Measurements from ENCODE around the gene RESP18.
A peak's percentile ranks its signal among the peaks of the same experiment; 100 is the strongest.
"Not testable (repeated sequence)": the region's sequence is repeated elsewhere in the genome, so short reads cannot be mapped to it uniquely, and the experiment has no call there.

The RESP18 gene

DNA sequence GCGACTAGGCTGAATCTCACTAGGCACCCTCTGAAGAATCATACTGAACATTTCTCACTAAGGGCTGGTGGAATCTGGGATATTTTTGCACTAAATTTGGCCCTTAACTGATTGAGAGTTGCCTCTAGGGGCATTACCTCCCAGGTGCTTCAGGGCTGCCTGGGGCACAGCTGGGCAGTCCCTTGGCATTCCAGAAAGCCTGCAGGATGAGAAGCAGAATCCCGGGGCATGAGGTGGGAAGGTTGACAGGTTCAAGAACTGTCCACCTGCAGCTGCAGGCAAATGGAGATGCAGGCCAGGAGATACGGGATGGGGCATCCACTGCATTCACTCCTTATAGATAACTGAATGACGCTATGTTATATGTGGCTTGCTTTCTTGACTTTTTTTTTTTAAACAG is 7.4 kb downstream of the RESP18 start:
- DNase-seq = no peak

DNA sequence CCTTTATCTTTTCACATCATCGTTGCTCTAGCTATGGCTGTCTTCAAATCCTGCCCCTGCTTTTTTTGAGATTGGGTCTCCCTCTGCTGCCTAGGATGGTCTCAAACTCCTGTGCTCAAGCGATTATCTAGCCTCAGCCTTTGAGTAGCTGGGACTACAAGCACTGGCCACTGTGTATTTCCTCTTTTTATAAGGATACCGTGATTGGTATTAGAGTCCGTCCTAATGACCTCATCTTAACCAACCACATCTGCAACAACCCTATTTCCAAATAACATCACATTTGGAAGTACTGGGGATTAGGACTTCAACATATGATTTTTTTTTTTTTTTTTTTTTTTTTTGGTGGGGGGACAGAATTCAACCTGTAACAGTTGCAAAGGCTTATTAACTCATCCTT is 9.1 kb downstream of the RESP18 start:
- no peak for DNase-seq

GRCh38 chr2:219314804-219315468 is 17.6 kb downstream of the RESP18 start:
- no peak for DNase-seq

GRCh38 chr2:219312683-219313263 is 19.8 kb downstream of the RESP18 start:
- DNase-seq = not testable (repeated sequence)

DNA sequence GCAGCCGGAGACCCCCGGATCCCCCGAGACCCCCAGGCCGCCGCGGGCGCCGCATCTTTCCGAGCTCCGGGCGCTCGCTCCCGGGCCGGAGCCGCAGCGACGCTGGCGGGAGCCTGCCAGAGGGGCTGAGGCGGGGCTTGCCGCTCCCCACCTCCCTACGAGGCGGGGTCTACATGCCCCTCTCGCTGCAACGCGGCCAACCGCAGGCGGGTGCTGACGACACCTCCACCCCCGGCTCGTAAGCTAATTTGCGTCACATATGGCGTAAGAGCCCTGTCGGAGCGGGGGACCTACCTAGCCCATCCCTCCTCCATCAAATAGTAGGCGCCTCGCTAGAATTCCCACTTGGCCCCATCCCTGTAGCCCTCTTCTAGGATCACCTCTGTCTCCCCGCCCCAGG is 23.3 kb downstream of the RESP18 start, which contains the start of gene PTPRN:
Gene PTPRN (minus strand): TSS at position 124 of the 400 bp plus-strand sequence. CDS start 69 bp downstream, at position 55.
- peak; percentile 63 for DNase-seq

DNA sequence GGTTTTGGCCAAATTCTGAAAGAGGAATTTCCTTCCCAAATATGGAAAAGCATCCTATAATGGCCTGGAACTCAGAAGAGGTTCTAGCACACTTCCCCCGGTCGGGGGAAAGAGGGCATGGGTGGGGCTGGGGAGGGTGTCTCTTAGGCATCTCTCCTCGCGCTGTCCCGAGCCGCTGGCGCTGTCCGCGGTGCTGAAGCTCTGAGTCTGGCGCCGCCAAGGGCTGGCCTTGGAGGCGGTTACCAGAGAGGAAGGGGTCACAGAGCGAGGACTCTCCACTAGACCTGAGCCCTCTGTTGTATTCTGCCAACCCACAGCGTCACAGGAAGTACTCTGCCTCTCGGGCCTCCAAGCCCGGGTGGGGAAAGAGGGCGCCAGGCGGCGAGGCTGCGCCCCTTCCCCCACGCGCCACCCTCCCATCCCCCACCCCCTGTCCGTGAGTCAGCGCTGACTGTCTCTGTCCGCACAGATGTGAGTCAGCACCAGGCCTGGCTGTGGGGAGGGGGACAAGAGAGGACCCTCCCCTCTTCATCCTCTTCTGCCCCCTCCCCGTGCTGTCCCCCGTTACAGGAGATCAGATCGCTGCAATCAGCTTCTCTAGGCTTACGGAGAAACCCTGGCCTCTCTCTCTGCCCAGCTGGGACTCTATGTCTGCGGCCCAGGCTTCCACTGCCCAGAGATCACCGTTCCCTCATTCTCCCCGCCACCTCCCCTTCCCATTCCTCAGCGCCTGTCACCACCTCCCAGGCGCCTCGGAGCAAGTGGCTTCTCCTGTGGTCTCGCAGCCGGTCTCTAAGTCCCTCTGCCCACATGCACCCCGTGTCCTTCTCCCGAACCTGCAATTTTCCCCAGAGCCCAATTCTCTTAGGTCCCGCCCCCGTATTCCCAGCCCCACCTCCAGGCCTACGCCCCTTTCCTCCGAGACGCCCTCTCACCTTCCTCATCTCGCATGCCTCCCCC is 24.1 kb downstream of the RESP18 start:
- peak; percentile 74 for DNase-seq

- no peak for DNase-seq
Measured at GRCh38 chr2:219306047-219306446, 26.5 kb downstream of the RESP18 start.

DNA sequence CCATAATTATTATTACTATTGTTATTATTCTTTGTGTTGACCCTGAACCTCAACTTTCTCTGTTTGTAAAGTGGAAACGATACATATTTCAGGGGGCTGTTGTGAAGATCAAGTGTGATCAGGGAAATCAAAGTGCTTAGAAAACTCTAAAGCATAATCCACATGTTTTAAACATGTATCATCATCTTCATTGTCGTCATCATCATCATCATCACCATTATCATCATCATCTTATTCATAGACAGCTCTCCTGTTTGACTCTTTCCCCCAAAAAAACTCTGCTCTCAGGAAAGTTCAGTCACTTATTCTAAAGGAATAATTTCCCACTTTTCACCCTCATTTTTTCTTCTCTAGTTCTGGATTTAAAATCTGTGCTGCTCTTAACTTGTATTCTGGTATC is 28.3 kb downstream of the RESP18 start:
- no peak for DNase-seq

GRCh38 chr2:219302412-219302968 is 30.1 kb downstream of the RESP18 start:
- no peak for DNase-seq

DNA sequence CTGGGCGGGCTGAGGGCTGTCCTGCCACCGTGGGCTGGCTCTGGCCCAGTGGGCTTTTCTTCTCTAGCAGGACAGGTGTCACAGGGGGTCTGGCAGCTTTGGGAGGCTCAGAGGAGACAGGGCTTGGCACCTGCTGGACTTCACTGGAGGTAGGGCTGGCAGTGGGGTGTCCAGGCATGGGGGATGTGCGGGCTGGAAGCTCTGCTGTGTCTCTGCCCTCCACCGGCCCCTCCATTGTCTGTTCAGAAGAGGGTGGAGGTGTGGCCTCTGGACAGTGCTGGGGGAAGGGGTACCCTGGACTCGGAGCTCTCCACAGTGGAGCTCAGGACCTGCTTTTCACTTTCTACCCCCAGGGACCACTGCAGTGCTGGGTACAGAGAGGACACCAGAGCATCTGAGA is 32.5 kb downstream of the RESP18 start:
- no peak for DNase-seq

DNA sequence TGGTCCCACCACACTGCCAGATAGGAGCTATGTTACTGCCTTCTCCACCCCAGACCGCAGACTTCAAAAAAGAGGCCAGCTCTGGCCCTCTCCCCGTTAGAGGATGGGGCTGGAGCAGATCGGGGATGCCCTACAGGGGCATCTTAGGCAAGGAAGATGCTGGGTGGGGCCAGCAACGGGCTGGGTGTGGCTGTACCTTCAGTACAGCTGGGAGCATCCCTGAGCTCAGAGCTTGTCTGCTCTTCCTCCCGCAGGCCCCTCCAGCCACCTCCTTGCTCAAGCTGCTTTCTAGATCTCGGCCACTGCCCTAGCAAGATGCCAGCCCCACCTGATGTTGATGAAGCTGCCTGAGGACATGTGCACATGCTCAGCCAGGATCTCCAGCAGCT is 33.2 kb downstream of the RESP18 start:
- DNase-seq = no peak

GRCh38 chr2:219298759-219299371 is 33.7 kb downstream of the RESP18 start:
- peak; percentile 92 for DNase-seq

GRCh38 chr2:219297766-219298456 is 34.6 kb downstream of the RESP18 start:
- DNase-seq = no peak

DNA sequence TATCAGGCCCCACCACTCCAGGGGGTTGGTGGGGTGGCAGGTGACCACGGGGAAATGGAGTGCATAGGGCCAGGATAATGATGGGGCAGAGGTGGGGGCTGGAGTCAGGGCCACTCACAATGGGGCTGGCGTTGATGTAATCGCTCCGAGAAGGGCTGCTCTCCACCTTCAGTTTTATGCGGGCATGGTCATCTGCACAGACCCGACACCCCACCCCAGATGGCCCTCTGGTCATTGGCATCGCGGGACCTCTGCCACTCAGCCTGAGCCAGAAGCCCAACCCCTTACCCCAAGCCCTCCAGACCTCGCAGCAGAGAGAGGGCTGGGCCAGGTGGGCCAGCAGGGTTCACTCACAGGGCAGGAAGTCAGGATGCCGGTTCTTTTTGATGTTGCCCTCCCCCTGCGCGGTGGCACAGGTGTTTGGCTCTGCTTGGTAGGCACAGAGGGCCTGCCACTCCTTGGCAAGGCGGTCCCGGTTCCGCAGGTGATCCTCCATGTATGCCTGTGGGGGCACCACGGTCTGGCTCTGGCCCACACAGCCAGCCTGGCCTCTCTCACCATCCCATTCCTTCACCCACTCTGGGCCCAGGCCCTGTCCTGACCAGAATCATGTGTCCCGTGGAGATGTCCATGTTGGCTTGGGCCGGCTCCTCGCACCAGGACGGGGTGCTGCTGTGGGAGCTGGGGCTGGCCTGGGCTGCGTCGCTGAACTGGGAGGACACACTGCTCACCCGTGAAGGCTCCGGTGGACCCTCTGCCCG is 35.7 kb downstream of the RESP18 start:
- no peak for DNase-seq

- DNase-seq = no peak
Measured at GRCh38 chr2:219296142-219296541, 36.4 kb downstream of the RESP18 start.

GRCh38 chr2:219294356-219295351 is 37.9 kb downstream of the RESP18 start:
- DNase-seq = peak; percentile 95

GRCh38 chr2:219293736-219294231 is 38.8 kb downstream of the RESP18 start:
- DNase-seq = no peak

DNA sequence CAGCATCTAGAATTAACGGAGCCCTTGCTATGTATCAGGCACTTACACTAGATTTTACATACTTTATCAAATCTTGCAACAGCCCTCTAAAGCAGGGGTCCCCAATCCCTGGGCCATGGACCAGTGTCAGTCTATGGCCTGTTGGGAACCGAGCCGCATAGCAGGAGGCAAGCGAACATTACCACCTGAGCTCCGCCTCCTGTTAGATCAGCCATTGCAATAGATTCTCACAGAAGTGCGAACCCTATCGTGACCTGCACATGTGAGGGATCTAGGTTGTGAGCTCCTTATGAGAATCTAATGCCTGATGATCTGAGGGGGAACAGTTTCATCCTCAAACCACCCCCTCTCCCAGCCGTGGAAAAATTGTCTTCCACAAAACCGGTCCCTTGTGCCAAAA is 39.9 kb downstream of the RESP18 start:
- DNase-seq = no peak

DNA sequence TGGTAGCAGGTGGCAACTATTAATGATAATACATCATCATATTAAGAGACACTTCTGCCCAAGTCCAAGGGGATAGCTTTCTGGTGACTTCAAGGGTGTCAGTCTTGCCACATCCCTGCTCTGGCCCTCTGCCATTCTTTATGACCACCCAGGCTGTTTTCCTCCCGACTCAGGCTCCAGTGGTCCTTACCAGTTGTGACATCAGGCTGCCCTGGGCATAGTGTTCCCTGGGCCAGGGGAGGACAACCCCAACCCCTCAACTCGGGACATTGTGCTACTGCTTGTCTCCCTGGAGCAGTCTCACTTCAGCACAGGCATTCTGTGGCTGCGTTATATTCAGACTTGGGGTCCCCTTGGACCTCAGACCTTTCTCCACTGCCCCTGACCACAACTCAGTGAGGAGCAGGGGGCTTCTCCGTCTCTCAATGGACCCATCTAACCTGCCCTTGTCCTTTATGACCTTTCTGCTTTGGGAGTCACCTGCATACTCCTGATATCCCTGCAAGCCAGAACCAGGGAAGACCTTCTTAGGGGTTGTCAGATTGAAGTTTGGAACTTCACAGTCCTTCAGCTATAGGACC is 40.5 kb downstream of the RESP18 start:
- no peak for DNase-seq

GRCh38 chr2:219291394-219291793 is 41.1 kb downstream of the RESP18 start:
- no peak for DNase-seq

Measured in retina (tissue), 1 donor.